Gastrocnemius medialis (tissue), 4 donors: Measurements from ENCODE around the gene RAX2. TPM values are rescaled to one million over a fixed set of nuclear protein-coding genes. Genes with fewer than 3 reads are reported as not detected.

Experiments used
- ATAC-seq, 2 donors: fragments of 150-250 bp; one replicate each; pipeline ENCODE4 v1.9.1; 2016
- DNase-seq, 2 donors: peaks; one replicate each; pipeline ENCODE4 v3.0.0-alpha.2; 2019
- H3K27ac ChIP-seq, 4 donors: fragments of 200-600 bp; sonication (generic); 1 replicate in 1 of 4; 2 replicates in 3 of 4; pipeline ENCODE4 v1.5.1; 2016 to 2018; ENCODE audit warnings: mild to moderate bottlenecking in 2 of 4, moderate library complexity in 1 of 4
- H3K27me3 ChIP-seq, 3 donors: fragments of 200-600 bp; sonication (generic) in 2 of 3; 1 replicate in 1 of 3; 2 replicates in 2 of 3; pipeline versions ENCODE4 v1.5.1 to v1.6.0; 2016 to 2019; ENCODE audit warnings: mild to moderate bottlenecking in 1 of 3, moderate library complexity in 1 of 3
- H3K36me3 ChIP-seq, 2 donors: fragments of 200-600 bp; sonication (generic) in 1 of 2; one replicate each; pipeline ENCODE4 v1.5.1; 2017 to 2018
- H3K4me1 ChIP-seq, 2 donors: fragments of 200-600 bp; sonication (generic) in 1 of 2; one replicate each; pipeline ENCODE4 v1.5.1; 2016 to 2017; ENCODE audit warnings: mild to moderate bottlenecking in 2 of 2
- H3K4me3 ChIP-seq, 4 donors: fragments of 200-600 bp; sonication (generic) in 3 of 4; 1 replicate in 1 of 4; 2 replicates in 3 of 4; pipeline ENCODE4 v1.5.1; 2016 to 2019; ENCODE audit warnings: mild to moderate bottlenecking in 2 of 4
- H3K9me3 ChIP-seq, 3 donors: fragments of 200-600 bp; sonication (generic) in 2 of 3; 1 replicate in 1 of 3; 2 replicates in 2 of 3; pipeline ENCODE4 v1.5.1; 2016 to 2019
- POLR2A ChIP-seq, 2 donors: fragments of 450-650 bp; IDR thresholded peaks; one replicate each; pipeline ENCODE4 v1.6.1; 2017; ENCODE audit warnings: antibody characterized with exemption in 2 of 2, mild to moderate bottlenecking in 2 of 2, moderate library complexity in 2 of 2
- in situ Hi-C, 4 donors: fragments of 200-750 bp; cut with MboI; loops; one replicate each; pipeline versions ENCODE4 v1.15.0 to v1.8.0; 2017; ENCODE audit warnings: low sequenced_read_pairs in 4 of 4
- intact Hi-C: fragments of 100-400 bp; cut with DNase I; formaldehyde crosslinking; loops from one replicate; pipeline ENCODE4 v1.15.1; 2023; ENCODE audit warnings: low total_unique reads
- total RNA-seq, 4 donors: library from RNA; depleted of rRNA; stranded (reverse); fragments of >200 nt; gene quantifications; one replicate each; pipeline versions ENCODE4 v1.1.0 to v1.2.3, GENCODE V29; 2016
- TF ChIP-seq, protein P1 (sequence below), 5 experiments: fragments of 450-650 bp in 3 of 5; fragments of 200-600 bp in 2 of 5; sonication (generic) in 2 of 5; IDR thresholded peaks in 4 of 5; conservative IDR thresholded peaks in 1 of 5; 1 replicate in 4 of 5; 2 replicates in 1 of 5; pipeline ENCODE4 v1.5.1; 2016 to 2019; ENCODE audit warnings: antibody characterized with exemption in 5 of 5, mild to moderate bottlenecking in 3 of 5, moderate library complexity in 3 of 5

Gene RAX2
- total RNA-seq, 4 donors from 2014 or later, result not detected

DNA sequence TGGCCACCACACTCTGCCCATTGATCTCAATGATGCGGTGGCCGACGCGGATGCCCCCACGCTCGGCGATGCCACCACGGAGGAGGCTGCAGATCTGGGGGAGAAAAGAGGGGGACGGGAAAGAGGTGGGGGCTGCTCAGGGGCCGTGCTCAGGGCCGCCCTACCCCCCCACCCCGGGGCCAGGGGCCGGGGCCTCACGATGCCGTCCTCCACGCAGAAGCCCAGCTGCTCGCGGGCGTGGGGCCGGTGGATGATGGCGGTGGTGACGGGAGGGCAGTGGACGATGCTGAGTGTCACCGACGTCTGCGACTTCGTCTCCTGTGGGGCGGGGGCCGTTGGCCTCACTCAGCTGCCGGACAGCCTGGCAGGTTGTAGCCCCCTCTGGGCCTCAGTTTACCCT lies 20.8 kb downstream of the RAX2 start:
- no peak for TF ChIP-seq POLR2A (IDR thresholded peaks at IDR 0.05)
- TF ChIP-seq, protein P1, sequence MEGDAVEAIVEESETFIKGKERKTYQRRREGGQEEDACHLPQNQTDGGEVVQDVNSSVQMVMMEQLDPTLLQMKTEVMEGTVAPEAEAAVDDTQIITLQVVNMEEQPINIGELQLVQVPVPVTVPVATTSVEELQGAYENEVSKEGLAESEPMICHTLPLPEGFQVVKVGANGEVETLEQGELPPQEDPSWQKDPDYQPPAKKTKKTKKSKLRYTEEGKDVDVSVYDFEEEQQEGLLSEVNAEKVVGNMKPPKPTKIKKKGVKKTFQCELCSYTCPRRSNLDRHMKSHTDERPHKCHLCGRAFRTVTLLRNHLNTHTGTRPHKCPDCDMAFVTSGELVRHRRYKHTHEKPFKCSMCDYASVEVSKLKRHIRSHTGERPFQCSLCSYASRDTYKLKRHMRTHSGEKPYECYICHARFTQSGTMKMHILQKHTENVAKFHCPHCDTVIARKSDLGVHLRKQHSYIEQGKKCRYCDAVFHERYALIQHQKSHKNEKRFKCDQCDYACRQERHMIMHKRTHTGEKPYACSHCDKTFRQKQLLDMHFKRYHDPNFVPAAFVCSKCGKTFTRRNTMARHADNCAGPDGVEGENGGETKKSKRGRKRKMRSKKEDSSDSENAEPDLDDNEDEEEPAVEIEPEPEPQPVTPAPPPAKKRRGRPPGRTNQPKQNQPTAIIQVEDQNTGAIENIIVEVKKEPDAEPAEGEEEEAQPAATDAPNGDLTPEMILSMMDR (IDR thresholded peaks at IDR 0.05 in 4 of 5, conservative IDR thresholded peaks at IDR 0.05 in 1 of 5), result no peak
- Histone ChIP-seq H3K36me3 (peaks cover 0 to 46% of the 10 kb centered on the region in 2 donors), H3K27ac (no peak overlapping the region), H3K27me3 (peaks cover 0 to 3% (median 2%) of the 10 kb centered on the region in 3 donors), H3K4me3 (no peak overlapping the region), H3K9me3 (no peaks in the 10 kb centered on the region), H3K4me1 (no peaks in the 10 kb centered on the region)
- no peak for DNase-seq
- intact Hi-C loops (no loop called here), in situ Hi-C loops (no loop called here)
- ATAC-seq, result no peak

DNA sequence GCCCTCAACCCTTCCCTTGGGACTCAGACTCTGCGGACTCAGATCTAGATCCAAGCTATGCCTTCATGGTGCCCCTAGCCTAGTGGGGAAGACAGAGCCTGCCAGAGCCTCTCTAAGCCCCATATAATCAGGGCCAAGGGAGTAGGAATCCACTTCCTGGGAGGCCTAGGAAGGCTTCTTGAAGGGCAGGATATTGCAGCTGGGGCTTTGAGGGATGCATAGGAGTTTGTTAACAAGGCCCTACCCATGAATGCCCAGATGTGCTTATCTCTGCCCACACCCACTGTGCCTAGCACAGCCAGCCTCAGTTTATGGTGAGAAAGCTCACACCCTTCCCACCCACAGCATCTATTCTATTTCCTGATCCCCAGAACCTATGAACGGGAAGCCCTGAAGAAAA lies 21.8 kb downstream of the RAX2 start:
- TF ChIP-seq POLR2A (IDR thresholded peaks at IDR 0.05), result no peak
- TF ChIP-seq, protein P1 (IDR thresholded peaks at IDR 0.05 in 4 of 5, conservative IDR thresholded peaks at IDR 0.05 in 1 of 5), result no peak
- no peak overlapping the region for H3K27ac ChIP-seq
- DNase-seq (no peak), ATAC-seq (no peak)
- no peaks in the 10 kb centered on the region for H3K4me1 ChIP-seq
- H3K36me3 ChIP-seq, result peaks cover 0 to 46% of the 10 kb centered on the region in 2 donors
- in situ Hi-C loops, result no loop called here
- H3K27me3 ChIP-seq, result peaks cover 0 to 6% (median 3%) of the 10 kb centered on the region in 3 donors
- H3K4me3 ChIP-seq, result no peak overlapping the region
- intact Hi-C loops, result no loop called here
- H3K9me3 ChIP-seq, result no peaks in the 10 kb centered on the region

DNA sequence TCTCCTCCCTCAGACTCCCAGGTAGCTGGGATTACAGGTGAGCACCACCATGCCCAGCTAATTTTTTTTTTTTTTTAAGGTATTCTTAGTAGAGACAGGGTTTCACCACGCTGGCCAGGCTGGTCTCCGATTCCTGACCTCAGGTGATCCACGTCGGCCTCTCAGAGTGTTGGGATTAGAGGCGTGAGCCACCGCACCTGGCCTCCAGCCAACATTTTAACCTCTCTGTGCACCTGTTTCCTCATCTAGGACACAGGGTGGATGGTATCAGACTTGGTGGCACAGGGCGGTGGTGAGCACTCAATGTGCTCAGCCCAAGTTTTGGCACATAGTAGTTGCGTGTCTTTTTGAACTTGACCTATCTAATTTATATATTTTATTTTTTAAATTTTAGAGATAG lies 23.1 kb downstream of the RAX2 start:
- Histone ChIP-seq H3K27me3 (peaks cover 0 to 6% (median 3%) of the 10 kb centered on the region in 3 donors), H3K4me3 (no peak overlapping the region), H3K27ac (no peak overlapping the region), H3K4me1 (no peaks in the 10 kb centered on the region), H3K36me3 (peaks cover 0 to 46% of the 10 kb centered on the region in 2 donors), H3K9me3 (no peaks in the 10 kb centered on the region)
- DNase-seq (no peak), ATAC-seq (no peak)
- no peak for TF ChIP-seq POLR2A (IDR thresholded peaks at IDR 0.05)
- in situ Hi-C loops, result no loop called here
- intact Hi-C loops, result no loop called here

DNA sequence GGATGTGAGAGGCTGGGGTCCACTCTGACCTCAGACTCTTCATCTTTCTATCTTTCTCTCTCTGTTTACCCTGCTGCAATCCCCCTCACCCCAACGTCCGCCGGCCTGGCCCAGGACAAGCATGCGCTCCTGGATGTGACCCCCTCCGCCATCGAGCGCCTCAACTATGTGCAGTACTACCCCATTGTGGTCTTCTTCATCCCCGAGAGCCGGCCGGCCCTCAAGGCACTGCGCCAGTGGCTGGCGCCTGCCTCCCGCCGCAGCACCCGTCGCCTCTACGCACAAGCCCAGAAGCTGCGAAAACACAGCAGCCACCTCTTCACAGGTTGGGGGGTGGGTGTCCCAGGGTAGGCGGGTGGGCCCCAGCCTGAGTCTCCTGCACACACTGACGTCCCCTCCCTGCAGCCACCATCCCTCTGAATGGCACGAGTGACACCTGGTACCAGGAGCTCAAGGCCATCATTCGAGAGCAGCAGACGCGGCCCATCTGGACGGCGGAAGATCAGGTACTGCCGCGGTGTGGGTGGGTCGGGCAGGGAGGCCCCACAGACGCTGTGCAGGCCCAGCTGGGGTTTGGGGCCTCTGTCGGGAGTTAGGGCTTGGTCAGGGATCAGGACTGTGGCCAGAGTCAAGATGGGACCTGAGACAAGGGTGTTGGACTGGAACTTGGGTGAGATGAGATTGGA lies 25.5 kb downstream of the RAX2 start:
- Histone ChIP-seq H3K4me3 (no peak overlapping the region), H3K36me3 (peaks cover 0 to 23% of the 10 kb centered on the region in 2 donors), H3K27me3 (peaks cover 0 to 6% (median 3%) of the 10 kb centered on the region in 3 donors), H3K27ac (no peak overlapping the region), H3K4me1 (no peaks in the 10 kb centered on the region), H3K9me3 (no peaks in the 10 kb centered on the region)
- intact Hi-C loops, result no loop called here
- TF ChIP-seq, protein P1 (IDR thresholded peaks at IDR 0.05 in 4 of 5, conservative IDR thresholded peaks at IDR 0.05 in 1 of 5), result no peak
- TF ChIP-seq POLR2A (IDR thresholded peaks at IDR 0.05), result no peak
- in situ Hi-C loops, result no loop called here
- ATAC-seq, result no peak
- no peak for DNase-seq

DNA sequence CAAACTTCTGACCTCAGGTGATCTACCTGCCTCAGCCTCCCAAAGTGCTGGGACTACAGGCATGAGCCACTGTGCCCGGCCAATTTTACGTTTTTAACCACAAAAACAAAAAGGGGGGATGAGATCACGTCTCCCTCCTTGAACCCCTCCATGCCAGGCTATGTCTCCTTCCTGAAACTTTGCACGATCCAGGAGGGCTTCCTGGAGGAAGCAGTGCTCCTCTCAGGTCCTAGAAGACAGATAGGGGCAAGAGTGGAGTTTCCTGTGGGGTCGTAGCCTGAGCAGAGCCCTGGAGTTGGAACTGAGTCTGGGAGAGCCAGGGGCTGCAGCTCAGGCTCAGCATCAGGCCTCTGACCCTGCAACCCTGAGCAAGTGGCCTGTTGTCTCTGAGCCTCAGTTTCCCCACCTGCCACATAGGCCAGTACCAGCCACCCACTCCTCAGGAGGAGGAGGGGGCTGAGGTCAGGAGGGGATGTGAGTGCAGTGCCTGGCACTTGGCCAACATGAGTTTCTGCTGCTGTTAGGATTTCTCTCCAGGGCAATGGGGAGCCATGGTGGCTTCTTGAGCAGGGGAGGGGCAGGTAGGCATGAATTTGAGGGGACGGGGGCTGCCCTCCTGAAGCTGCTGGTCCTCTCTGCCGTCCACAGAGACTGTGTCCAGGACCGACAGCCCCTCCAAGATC lies 26.5 kb downstream of the RAX2 start:
- peaks cover 0 to 6% (median 3%) of the 10 kb centered on the region in 3 donors for H3K27me3 ChIP-seq
- H3K27ac ChIP-seq, result no peak overlapping the region
- in situ Hi-C loops (no loop called here), intact Hi-C loops (no loop called here)
- H3K4me3 ChIP-seq, result no peak overlapping the region
- ATAC-seq (no peak), DNase-seq (no peak)
- TF ChIP-seq, protein P1 (IDR thresholded peaks at IDR 0.05 in 4 of 5, conservative IDR thresholded peaks at IDR 0.05 in 1 of 5), result no peak
- TF ChIP-seq POLR2A (IDR thresholded peaks at IDR 0.05), result no peak
- H3K9me3 ChIP-seq, result no peaks in the 10 kb centered on the region
- no peaks in the 10 kb centered on the region for H3K4me1 ChIP-seq
- peaks cover 0 to 13% of the 10 kb centered on the region in 2 donors for H3K36me3 ChIP-seq
